ENCODE measurements around the gene KIAA1549. TPM values are rescaled to one million over a fixed set of nuclear protein-coding genes. Genes with fewer than 3 reads are reported as not detected.

The KIAA1549 gene
- total and polyA plus RNA-seq, 9 of the 15 experiments (the other 6 are each of a cell fraction or from before 2014, with no cell fraction given): 0.01 to 0.29 (median 0.07) TPM

GRCh38 chr7:138978541-138979184, 2.5 kb downstream of the KIAA1549 start:
- FAIRE-seq: no peak
- H3K4me2 ChIP-seq (ENCODE audit: insufficient read depth, low read length): no peak overlapping the region
- no peak overlapping the region for H3K27ac ChIP-seq (ENCODE audit: extremely low read depth, low read depth, low read length)
- H3K36me3 ChIP-seq (ENCODE audit: control insufficient read depth, insufficient read depth, low read length): no peaks in the 10 kb centered on the region
- POLR2A ChIA-PET: interaction anchor here (1.1 to 1.2 kb wide), 3 partner anchors 34 to 92 kb away, joined by 4 read pairs; no protein-coding TSS in a partner anchor
- H2AFZ ChIP-seq (ENCODE audit: low read depth, low read length): no peak overlapping the region
- no peak overlapping the region for H3K9ac ChIP-seq (ENCODE audit: insufficient read depth in 1 of 2, low read depth in 2 of 2, low read length in 2 of 2)
- H3K9me1 ChIP-seq (ENCODE audit: control insufficient read depth, insufficient read depth, low read length): no peaks in the 10 kb centered on the region
- H3K4me3 ChIP-seq: no peak overlapping the region
- intact Hi-C loops (cut with micrococcal nuclease): no loop called here
- WGBS (ENCODE audit: insufficient coverage, low coverage, missing lambda C conversion rate): 11% methylated on average over 6 of the region's 6 CpGs
- H3K79me2 ChIP-seq (ENCODE audit: control insufficient read depth, insufficient read depth, low read length): no peaks in the 10 kb centered on the region
- DNase-seq (ENCODE audit: extremely low read depth in 1 of 4, low spot score in 3 of 4): no peak
- in situ Hi-C loops (cut with MboI): no loop called here
- CTCF ChIA-PET (ENCODE audit: low intra/inter-chr PET ratio): no interaction called here
- no TSS peak for BruUV-seq (replicated peaks)
- peaks cover 7% of the 10 kb centered on the region; the same call in 1 of the 2 replicates for H4K20me1 ChIP-seq (replicated peaks; ENCODE audit: control insufficient read depth, insufficient read depth, low read length)
- no peak for ATAC-seq
- no peaks in the 10 kb centered on the region for H3K9me3 ChIP-seq (replicated peaks; ENCODE audit: control insufficient read depth, insufficient read depth, low read depth, low read length)
- peaks cover 0 to 14% of the 10 kb centered on the region in 2 experiments; a peak in 2 of 5 replicates for H3K4me1 ChIP-seq (replicated peaks in 1 of 2; ENCODE audit: control insufficient read depth in 2 of 2, insufficient read depth in 2 of 2, low read length in 2 of 2)
- H3K27me3 ChIP-seq (ENCODE audit: control insufficient read depth in 2 of 2, insufficient read depth in 2 of 2, low read length in 2 of 2): peaks cover 73 to 74% of the 10 kb centered on the region in 2 experiments
- TF ChIP-seq NFE2L1 (tag; IDR thresholded peaks at IDR 0.05; ENCODE audit: borderline replicate concordance, low read depth) (no peak), CEBPZ (IDR thresholded peaks at IDR 0.05; ENCODE audit: borderline replicate concordance, low read depth, low read length) (no peak), NR2C2 (CRISPR knock-in tag; IDR thresholded peaks at IDR 0.05) (0 out of 2 replicates have a peak, but pooled peaks have one; percentile 31), NR2C2 (tag; IDR thresholded peaks at IDR 0.05) (no peak), ZNF398 (CRISPR knock-in tag; IDR thresholded peaks at IDR 0.05) (no peak), ARNT (IDR thresholded peaks at IDR 0.05) (no peak), HNRNPL (IDR thresholded peaks at IDR 0.05; ENCODE audit: low read depth, low read length) (no peak), ZNF699 (CRISPR knock-in tag; IDR thresholded peaks at IDR 0.05; ENCODE audit: insufficient replicate concordance) (no peak), PREB (CRISPR knock-in tag; IDR thresholded peaks at IDR 0.05) (no peak), ZNF717 (CRISPR knock-in tag; IDR thresholded peaks at IDR 0.05) (no peak), RBM15 (IDR thresholded peaks at IDR 0.05; ENCODE audit: insufficient read depth, low read length) (no peak), HDAC3 (IDR thresholded peaks at IDR 0.05; ENCODE audit: borderline replicate concordance, partially characterized antibody) (no peak), SMAD2 (IDR thresholded peaks at IDR 0.05; ENCODE audit: low read depth, low read length) (no peak), KDM1A (IDR thresholded peaks at IDR 0.05) (no peak), COPS2 (conservative IDR thresholded peaks at IDR 0.05) (no peak), PCBP2 (IDR thresholded peaks at IDR 0.05; ENCODE audit: low read depth, low read length, poor library complexity, severe bottlenecking) (no peak)
